Ramos (cell line): Measurements from ENCODE around the gene BOC.

Source experiments
- in situ Hi-C: fragments of 300-500 bp; cut with MboI; formaldehyde crosslinking; loops from one replicate; pipeline ENCODE4 v1.14.3; 2022; ENCODE audit warnings: low sequenced_read_pairs; ENCODE audit not compliant: unreplicated experiment

BOC gene

GRCh38 chr3:113185194-113185835, 26.0 kb upstream of the BOC start:
- in situ Hi-C loops = no loop called here

GRCh38 chr3:113186566-113186965, 24.8 kb upstream of the BOC start:
- in situ Hi-C loops = no loop called here

GRCh38 chr3:113193288-113193687, 18.1 kb upstream of the BOC start:
- in situ Hi-C loops = no loop called here

GRCh38 chr3:113193719-113194118, 17.6 kb upstream of the BOC start:
- in situ Hi-C loops = no loop called here

GRCh38 chr3:113194823-113195401, 16.4 kb upstream of the BOC start:
- in situ Hi-C loops = no loop called here

- in situ Hi-C loops = no loop called here
Measured at GRCh38 chr3:113200351-113200750, 11.0 kb upstream of the BOC start.

GRCh38 chr3:113200946-113201345, 10.4 kb upstream of the BOC start:
- in situ Hi-C loops = no loop called here

GRCh38 chr3:113204371-113204770, 7.0 kb upstream of the BOC start:
- in situ Hi-C loops = no loop called here

GRCh38 chr3:113205481-113205880, 5.9 kb upstream of the BOC start:
- in situ Hi-C loops = no loop called here

GRCh38 chr3:113210604-113211329, 590 bp upstream of the BOC start:
- in situ Hi-C loops = no loop called here

GRCh38 chr3:113212150-113212843, 940 bp downstream of the BOC start:
- in situ Hi-C loops = no loop called here

GRCh38 chr3:113212844-113213375, 1.6 kb downstream of the BOC start:
- in situ Hi-C loops = no loop called here

GRCh38 chr3:113213896-113214587, 2.7 kb downstream of the BOC start:
- in situ Hi-C loops = no loop called here

- in situ Hi-C loops = no loop called here
Measured at GRCh38 chr3:113214917-113215595, 3.7 kb downstream of the BOC start.

GRCh38 chr3:113216393-113216792, 5.0 kb downstream of the BOC start:
- in situ Hi-C loops = no loop called here

GRCh38 chr3:113218011-113218680, 6.8 kb downstream of the BOC start:
- in situ Hi-C loops = no loop called here

- in situ Hi-C loops = no loop called here
Measured at GRCh38 chr3:113218681-113219045, 7.3 kb downstream of the BOC start.

- in situ Hi-C loops = no loop called here
Measured at GRCh38 chr3:113219605-113220300, 8.4 kb downstream of the BOC start.

- in situ Hi-C loops = no loop called here
Measured at GRCh38 chr3:113220721-113221120, 9.4 kb downstream of the BOC start.
